GM19351 (cell line): ENCODE measurements around the gene ACAA1.

Source experiments
- ATAC-seq: cut with Tn5 transposase; IDR thresholded peaks from one replicate; pipeline ENCODE4 v1.9.1; 2021; ENCODE audit warnings: mild to moderate bottlenecking, moderate library complexity; ENCODE audit not compliant: unreplicated experiment

The ACAA1 gene

DNA sequence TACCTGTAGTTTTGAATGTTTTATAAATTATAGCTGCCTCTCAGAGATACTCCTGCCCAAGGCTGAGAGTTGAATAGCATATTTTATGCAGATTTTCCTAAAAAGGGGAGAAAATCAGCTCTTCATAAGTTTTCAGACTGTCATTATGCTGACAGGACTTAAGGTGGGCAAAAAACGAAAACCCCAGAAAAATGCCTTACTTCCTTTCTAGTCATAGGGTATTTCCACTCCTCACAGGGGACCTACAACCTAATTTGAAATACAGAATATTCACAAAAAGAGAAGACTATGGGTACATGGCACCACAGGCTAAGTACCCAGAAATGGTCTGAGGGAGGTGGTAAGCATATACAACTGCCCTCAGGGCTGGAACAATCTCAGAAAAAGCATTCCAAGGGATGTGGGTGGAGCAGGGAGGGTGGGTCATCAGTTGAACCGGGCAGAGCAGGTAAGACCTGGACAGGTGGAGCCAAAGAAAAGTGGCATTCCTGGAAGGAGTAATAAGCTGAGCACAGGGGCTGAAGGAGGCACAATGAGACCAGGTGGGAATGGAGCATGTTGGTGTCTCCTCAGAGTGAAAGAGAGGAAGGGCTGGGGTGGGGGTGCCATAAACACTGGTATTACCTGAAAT is 17.8 kb upstream of the ACAA1 start:
- no peak for ATAC-seq

- ATAC-seq = no peak
These were observed 17.1 kb upstream of the ACAA1 start for GRCh38 chr3:38154033-38154494.

- ATAC-seq = no peak
These were observed 16.3 kb upstream of the ACAA1 start for GRCh38 chr3:38153221-38153620.

- no peak for ATAC-seq
These were observed 15.7 kb upstream of the ACAA1 start for GRCh38 chr3:38152609-38153008.

GRCh38 chr3:38151667-38152265 is 14.8 kb upstream of the ACAA1 start:
- peak; percentile 68 for ATAC-seq

DNA sequence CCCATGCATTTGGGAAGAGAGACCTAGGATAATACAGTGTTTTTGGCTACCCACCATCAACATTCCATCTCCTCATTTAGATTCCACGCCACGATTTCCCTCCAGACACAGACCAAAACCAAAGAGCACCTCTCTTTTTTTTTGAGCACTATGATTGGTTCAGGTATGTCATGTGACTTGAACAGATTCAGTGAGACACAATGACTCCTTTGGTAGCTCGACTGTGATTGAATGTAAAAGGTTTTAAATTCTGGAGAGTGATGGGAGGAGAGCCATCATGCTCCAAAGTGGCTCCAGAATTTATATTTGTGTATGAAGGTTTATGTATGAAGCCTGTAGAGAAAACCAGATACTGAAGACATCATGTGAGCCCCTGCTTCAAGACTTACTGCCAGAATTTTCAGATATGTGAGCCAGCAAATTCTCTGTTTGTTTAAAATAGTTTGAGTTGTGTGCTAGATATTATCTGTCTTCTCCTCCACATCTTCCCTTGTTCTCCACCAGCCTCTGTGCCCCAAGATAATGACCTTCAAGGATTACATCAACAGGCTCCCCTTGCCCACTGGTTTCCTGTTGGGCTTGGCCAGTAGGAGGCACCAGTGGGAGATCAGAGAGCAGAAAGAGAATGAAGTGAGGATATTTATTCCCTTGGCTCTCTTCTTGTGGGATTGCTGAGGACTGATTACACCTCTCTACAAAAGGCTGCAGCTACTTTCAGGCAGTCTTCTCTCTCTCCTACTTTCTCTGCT is 14.0 kb upstream of the ACAA1 start:
- ATAC-seq = no peak

- ATAC-seq = no peak
These were observed 12.8 kb upstream of the ACAA1 start for GRCh38 chr3:38149708-38150107.

- no peak for ATAC-seq
These were observed 11.5 kb upstream of the ACAA1 start for GRCh38 chr3:38148311-38148882.

- no peak for ATAC-seq
These were observed 10.5 kb upstream of the ACAA1 start for GRCh38 chr3:38147421-38147820.

DNA sequence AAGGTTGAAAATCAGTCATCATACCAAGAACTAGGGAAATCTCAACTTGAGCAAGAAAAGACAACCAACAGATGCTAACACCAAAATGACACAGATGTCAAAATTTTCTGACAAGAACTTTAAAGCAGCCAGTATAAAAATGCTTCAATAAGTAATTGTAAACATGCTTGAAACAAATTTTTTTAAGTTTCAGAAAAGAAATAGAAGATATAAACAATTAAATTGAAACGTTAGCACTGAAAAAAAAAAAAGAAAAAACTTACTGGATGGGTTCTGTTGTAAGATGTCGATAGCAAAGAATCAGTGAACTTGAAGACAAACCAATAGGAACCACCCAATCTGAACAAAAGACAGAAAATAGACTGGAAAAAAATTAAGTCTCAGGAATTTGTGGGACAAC is 9.6 kb upstream of the ACAA1 start:
- no peak for ATAC-seq

DNA sequence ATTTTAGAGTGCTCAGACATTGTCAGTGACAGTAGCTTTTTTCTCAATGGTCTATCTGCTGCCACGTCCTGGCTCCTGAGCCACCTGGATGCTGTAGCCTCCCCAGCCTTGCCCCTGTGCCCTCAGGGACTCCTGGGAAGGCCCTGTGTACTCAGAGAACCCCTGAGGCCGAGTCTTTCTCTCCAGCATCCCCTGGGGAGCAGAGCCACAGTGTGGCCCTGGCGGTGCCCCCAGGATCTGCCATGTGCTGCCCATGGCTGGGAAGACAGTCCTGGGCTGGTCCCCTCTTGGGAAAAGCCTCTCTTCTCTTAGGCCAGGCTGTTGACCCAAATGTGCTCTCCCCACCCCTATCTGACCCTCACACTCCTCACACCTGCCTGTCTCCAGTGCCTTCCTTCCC is 6.6 kb upstream of the ACAA1 start:
- no peak for ATAC-seq

DNA sequence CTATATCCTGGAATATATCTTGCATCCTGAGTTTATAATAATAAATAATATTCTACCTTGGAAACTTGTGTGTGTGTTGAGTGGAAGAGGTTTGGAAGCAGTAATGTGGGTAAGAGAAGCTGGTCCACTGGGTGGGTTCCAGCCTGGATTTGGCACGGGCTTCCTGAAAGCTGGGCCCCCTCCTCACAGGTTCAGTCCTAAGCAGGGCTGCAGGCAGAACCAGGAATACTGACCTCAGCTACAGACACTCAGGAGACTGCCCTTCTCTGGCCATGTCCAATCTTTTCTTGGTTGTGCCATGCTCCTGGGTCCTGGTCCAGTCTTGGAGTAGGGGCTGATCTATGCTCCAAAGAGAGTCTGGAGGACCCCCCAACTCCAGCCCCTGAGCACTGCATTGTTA is 6.0 kb upstream of the ACAA1 start:
- ATAC-seq = no peak

DNA sequence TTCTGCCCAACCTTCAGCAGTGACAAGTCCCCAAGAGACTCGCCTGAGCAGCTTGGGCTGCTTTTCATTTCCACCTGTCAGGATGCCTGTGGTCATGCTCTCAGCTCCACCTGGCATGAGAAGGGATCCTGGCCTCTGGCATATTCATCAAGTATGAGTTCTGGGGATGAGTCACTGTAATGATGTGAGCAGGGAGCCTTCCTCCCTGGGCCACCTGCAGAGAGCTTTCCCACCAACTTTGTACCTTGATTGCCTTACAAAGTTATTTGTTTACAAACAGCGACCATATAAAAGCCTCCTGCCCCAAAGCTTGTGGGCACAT is 5.0 kb upstream of the ACAA1 start:
- ATAC-seq = no peak

DNA sequence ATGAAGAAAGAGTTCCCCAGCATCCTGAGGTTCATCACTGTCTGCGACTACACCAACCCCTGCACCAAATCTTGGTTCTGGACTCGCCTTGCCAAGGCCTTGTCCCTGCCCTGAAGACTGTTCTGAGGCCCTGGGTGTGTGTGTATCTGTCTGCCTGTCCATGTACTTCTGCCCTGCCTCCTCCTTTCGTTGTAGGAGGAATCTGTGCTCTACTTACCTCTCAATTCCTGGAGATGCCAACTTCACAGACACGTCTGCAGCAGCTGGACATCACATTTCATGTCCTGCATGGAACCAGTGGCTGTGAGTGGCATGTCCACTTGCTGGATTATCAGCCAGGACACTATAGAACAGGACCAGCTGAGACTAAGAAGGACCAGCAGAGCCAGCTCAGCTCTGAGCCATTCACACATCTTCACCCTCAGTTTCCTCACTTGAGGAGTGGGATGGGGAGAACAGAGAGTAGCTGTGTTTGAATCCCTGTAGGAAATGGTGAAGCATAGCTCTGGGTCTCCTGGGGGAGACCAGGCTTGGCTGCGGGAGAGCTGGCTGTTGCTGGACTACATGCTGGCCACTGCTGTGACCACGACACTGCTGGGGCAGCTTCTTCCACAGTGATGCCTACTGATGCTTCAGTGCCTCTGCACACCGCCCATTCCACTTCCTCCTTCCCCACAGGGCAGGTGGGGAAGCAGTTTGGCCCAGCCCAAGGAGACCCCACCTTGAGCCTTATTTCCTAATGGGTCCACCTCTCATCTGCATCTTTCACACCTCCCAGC is 4.4 kb upstream of the ACAA1 start:
- no peak for ATAC-seq

DNA sequence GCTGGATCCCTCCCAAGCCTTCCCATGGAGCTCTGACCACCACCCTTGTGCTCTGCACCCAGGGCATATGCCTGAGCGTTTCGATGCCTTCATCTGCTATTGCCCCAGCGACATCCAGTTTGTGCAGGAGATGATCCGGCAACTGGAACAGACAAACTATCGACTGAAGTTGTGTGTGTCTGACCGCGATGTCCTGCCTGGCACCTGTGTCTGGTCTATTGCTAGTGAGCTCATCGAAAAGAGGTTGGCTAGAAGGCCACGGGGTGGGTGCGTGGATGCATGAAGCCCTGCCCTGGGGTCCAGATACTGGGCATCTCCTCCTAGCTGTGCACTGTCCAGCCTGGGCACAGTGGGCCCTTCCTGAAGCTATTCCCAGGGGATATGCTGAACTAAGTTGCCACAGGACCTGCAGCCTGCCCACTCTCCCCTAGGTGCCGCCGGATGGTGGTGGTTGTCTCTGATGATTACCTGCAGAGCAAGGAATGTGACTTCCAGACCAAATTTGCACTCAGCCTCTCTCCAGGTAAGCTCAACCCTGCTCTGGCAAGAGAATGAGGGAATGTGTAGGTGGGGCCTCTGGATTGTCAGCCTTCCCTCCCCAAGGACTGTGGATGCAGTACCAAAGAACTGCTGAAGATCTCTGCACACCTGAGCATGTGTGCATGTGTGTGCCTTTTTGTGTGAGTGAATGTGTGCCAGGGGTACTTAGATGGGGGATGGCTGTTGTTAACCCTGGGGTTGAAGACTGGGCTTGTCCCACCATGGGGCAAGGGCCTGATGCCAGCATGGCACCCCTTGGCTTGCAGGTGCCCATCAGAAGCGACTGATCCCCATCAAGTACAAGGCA is 3.6 kb upstream of the ACAA1 start:
- no peak for ATAC-seq

- no peak for ATAC-seq
These were observed 2.7 kb upstream of the ACAA1 start for GRCh38 chr3:38139652-38140051.

GRCh38 chr3:38139191-38139590 is 2.3 kb upstream of the ACAA1 start:
- no peak for ATAC-seq

- peak; percentile 41 for ATAC-seq
These were observed 1.6 kb upstream of the ACAA1 start, which contains the start of gene MYD88 for GRCh38 chr3:38138349-38139190. MYD88 (plus strand) TSS chr3:38138661; CDS start chr3:38138701, 40 bp downstream.

- ATAC-seq = no peak
These were observed 855 bp upstream of the ACAA1 start for GRCh38 chr3:38137615-38138348.
